Natural killer cell (primary cell): ENCODE measurements around the gene CNGA1. TPM values are rescaled to one million over a fixed set of nuclear protein-coding genes. Genes with fewer than 3 reads are reported as not detected.
"Not testable (repeated sequence)": the region's sequence is repeated elsewhere in the genome, so short reads cannot be mapped to it uniquely, and the experiment has no call there.

Experiments
- ATAC-seq, 3 donors: fragments of 150-1000 bp in 2 of 3; fragments of 200-7000 bp in 1 of 3; cut with Tn5 transposase; 1 replicate in 1 of 3; 2 replicates in 2 of 3; pipeline ENCODE4 v1.10.0; 2021; ENCODE audit warnings: mild to moderate bottlenecking in 2 of 3, moderate library complexity in 2 of 3
- DNase-seq, 2 donors: peaks; one replicate each; pipeline versions ENCODE4 v3.0.0 to v3.0.0-alpha.2; 2013 to 2021; ENCODE audit warnings: mixed read lengths in 1 of 2
- H3K27ac ChIP-seq: one replicate; pipeline ENCODE4 v1.5.1; 2013; ENCODE audit warnings: mild to moderate bottlenecking, low read length
- H3K27me3 ChIP-seq: one replicate; pipeline ENCODE4 v1.6.1; 2013; ENCODE audit warnings: low read length; ENCODE audit not compliant: control insufficient read depth, insufficient read depth
- H3K36me3 ChIP-seq: one replicate; pipeline ENCODE4 v1.6.1; 2013; ENCODE audit warnings: low read length; ENCODE audit not compliant: control insufficient read depth, insufficient read depth
- H3K4me1 ChIP-seq: one replicate; pipeline ENCODE4 v1.6.1; 2013; ENCODE audit warnings: low read length; ENCODE audit not compliant: control insufficient read depth, insufficient read depth
- H3K4me3 ChIP-seq: one replicate; pipeline ENCODE4 v1.5.1; 2013; ENCODE audit warnings: low read length
- H3K9me3 ChIP-seq: one replicate; pipeline ENCODE4 v1.6.1; 2013; ENCODE audit warnings: low read length; ENCODE audit not compliant: control insufficient read depth, insufficient read depth
- H3K27ac Mint-ChIP-seq, 2 donors: one replicate each; pipeline ENCODE4 v1.8.0; 2022; ENCODE audit warnings: mild to moderate bottlenecking in 2 of 2, mixed read lengths in 2 of 2, moderate library complexity in 1 of 2
- H3K27me3 Mint-ChIP-seq, 2 donors: one replicate each; pipeline ENCODE4 v1.8.0; 2022; ENCODE audit warnings: low read depth in 2 of 2, mixed read lengths in 2 of 2
- H3K36me3 Mint-ChIP-seq: one replicate; pipeline ENCODE4 v1.8.0; 2022; ENCODE audit warnings: mixed read lengths
- H3K4me1 Mint-ChIP-seq, 2 donors: one replicate each; pipeline ENCODE4 v1.8.0; 2022; ENCODE audit warnings: mixed read lengths in 2 of 2
- H3K4me3 Mint-ChIP-seq: one replicate; pipeline ENCODE4 v1.8.0; 2022; ENCODE audit warnings: mild to moderate bottlenecking, moderate library complexity, mixed read lengths
- H3K9me3 Mint-ChIP-seq, 2 donors: one replicate each; pipeline ENCODE4 v1.8.0; 2022; ENCODE audit warnings: mixed read lengths in 2 of 2
- WGBS: methylation state at CpG from one replicate; pipeline ENCODE4 v1.1.7; 2013; ENCODE audit warnings: missing lambda C conversion rate; ENCODE audit not compliant: insufficient coverage; 5-methylcytosine and 5-hydroxymethylcytosine counted together
- intact Hi-C: fragments of 100-400 bp; cut with micrococcal nuclease; formaldehyde crosslinking; loops from one replicate; pipeline ENCODE4 v1.14.2; 2022
- total RNA-seq, 4 donors: library from RNA; stranded (reverse); fragments of 120-200 nt in 1 of 4; gene quantifications; one replicate each; pipeline versions ENCODE4 v1.2.3 to v1.2.4, GENCODE V29; 2013 to 2022
- TF ChIP-seq, protein P1 (sequence below): fragments of 200-600 bp; IDR thresholded peaks from one replicate; pipeline ENCODE4 v1.8.0; 2022; ENCODE audit warnings: antibody characterized with exemption

CNGA1 gene
- total RNA-seq, 3 donors from 2014 or later (not counting 1 experiment from before 2014, with no cell fraction given), result not detected

DNA sequence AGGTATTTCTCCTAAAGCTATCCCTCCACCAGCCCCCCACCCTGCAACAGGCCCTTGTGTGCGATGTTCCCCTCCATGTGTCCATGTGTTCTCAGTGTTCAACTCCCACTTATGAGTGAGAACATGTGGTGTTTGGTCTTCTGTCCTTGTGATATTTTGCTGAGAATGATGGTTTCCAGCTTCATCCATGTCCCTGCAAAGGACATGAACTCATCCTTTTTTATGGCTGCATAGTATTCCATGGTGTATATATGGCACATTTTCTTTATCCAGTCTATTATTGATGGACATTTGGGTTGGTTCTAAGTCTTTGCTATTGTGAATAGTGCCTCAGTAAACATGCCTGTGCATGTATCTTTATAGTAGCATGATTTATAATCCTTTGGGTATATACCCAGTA is 99.3 kb downstream of the CNGA1 start:
- H3K4me3 Mint-ChIP-seq, DNase-seq, H3K4me1 ChIP-seq, H3K27me3 ChIP-seq, H3K36me3 Mint-ChIP-seq, H3K36me3 ChIP-seq, H3K9me3 ChIP-seq, H3K27ac Mint-ChIP-seq, H3K4me3 ChIP-seq, H3K9me3 Mint-ChIP-seq, ATAC-seq, H3K27ac ChIP-seq: not testable (repeated sequence)
- WGBS, result no CpG with 5 or more reads among the region's 1 CpG
- Mint-ChIP-seq H3K4me1 (peaks cover 22 to 23% of the 10 kb centered on the region in 2 donors), H3K27me3 (peaks cover 15 to 19% of the 10 kb centered on the region in 2 donors)
- intact Hi-C loops, result loop anchor here (10.0 kb wide), 1 partner anchor 218 kb away; the partner anchor contains the start of gene TXK

- WGBS, result 10% methylated on average over 3 of the region's 3 CpGs
- peaks cover 8 to 10% of the 10 kb centered on the region in 2 donors for H3K27me3 Mint-ChIP-seq
- H3K36me3 Mint-ChIP-seq, result no peaks in the 10 kb centered on the region
- H3K27ac Mint-ChIP-seq, result no peak overlapping the region
- H3K4me1 Mint-ChIP-seq, result peaks cover 23 to 26% of the 10 kb centered on the region in 2 donors
- no peaks in the 10 kb centered on the region for H3K9me3 Mint-ChIP-seq
- intact Hi-C loops, result loop anchor here (2.0 to 10.0 kb wide), 2 partner anchors 219 to 427 kb away; partner anchors contain the start of gene TXK
- TF ChIP-seq, protein P1, sequence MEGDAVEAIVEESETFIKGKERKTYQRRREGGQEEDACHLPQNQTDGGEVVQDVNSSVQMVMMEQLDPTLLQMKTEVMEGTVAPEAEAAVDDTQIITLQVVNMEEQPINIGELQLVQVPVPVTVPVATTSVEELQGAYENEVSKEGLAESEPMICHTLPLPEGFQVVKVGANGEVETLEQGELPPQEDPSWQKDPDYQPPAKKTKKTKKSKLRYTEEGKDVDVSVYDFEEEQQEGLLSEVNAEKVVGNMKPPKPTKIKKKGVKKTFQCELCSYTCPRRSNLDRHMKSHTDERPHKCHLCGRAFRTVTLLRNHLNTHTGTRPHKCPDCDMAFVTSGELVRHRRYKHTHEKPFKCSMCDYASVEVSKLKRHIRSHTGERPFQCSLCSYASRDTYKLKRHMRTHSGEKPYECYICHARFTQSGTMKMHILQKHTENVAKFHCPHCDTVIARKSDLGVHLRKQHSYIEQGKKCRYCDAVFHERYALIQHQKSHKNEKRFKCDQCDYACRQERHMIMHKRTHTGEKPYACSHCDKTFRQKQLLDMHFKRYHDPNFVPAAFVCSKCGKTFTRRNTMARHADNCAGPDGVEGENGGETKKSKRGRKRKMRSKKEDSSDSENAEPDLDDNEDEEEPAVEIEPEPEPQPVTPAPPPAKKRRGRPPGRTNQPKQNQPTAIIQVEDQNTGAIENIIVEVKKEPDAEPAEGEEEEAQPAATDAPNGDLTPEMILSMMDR, result no peak
- Histone ChIP-seq H3K9me3 (no peaks in the 10 kb centered on the region), H3K4me1 (peaks cover 7% of the 10 kb centered on the region), H3K27me3 (no peaks in the 10 kb centered on the region), H3K27ac (no peak overlapping the region), H3K36me3 (no peaks in the 10 kb centered on the region), H3K4me3 (no peak overlapping the region)
- H3K4me3 Mint-ChIP-seq, result peak overlapping the region; percentile 97
- DNase-seq (no peak), ATAC-seq (no peak)
Measured at GRCh38 chr4:47915378-47915777, 101.1 kb downstream of the CNGA1 start.

DNA sequence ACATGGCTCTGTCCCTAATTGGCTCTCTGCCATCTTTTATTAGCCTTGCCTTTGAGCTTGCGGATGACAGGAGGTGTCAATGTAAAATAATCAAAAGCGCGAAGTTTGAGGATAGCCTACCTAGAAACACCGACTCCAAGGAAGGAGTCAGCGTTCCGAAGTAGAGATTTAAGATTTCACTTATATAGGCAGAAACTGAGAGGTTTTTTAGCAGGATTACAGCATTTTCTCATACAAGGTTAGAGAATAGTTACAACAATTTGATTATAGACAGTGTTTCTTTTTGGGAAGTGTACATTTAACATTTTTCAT is 101.6 kb downstream of the CNGA1 start:
- H3K4me3 ChIP-seq, result peak overlapping the region; percentile 85
- intact Hi-C loops, result loop anchor here (2.0 to 10.0 kb wide), 2 partner anchors 220 to 428 kb away; partner anchors contain the start of gene TXK
- no peaks in the 10 kb centered on the region for H3K9me3 Mint-ChIP-seq
- 0% methylated on average over 6 of the region's 6 CpGs for WGBS
- H3K4me1 ChIP-seq, result peaks cover 7% of the 10 kb centered on the region
- ATAC-seq (no peak), DNase-seq (no peak)
- H3K9me3 ChIP-seq, result no peaks in the 10 kb centered on the region
- H3K4me3 Mint-ChIP-seq, result peak overlapping the region; percentile 97
- no peak overlapping the region for H3K27ac ChIP-seq
- H3K36me3 ChIP-seq, result peaks cover 1% of the 10 kb centered on the region
- TF ChIP-seq, protein P1, result no peak
- H3K27ac Mint-ChIP-seq, result peak overlapping the region; percentile 10 to 88
- H3K4me1 Mint-ChIP-seq, result peaks cover 23 to 26% of the 10 kb centered on the region in 2 donors
- peaks cover 4 to 5% of the 10 kb centered on the region in 2 donors for H3K27me3 Mint-ChIP-seq
- no peaks in the 10 kb centered on the region for H3K27me3 ChIP-seq
- no peaks in the 10 kb centered on the region for H3K36me3 Mint-ChIP-seq

- TF ChIP-seq, protein P1, result no peak
Measured at GRCh38 chr4:47914220-47914925, 102.1 kb downstream of the CNGA1 start, which contains the start of gene NFXL1. NFXL1 (minus strand) TSS chr4:47914583; CDS start chr4:47914203, 380 bp downstream.

More at GRCh38 chr4:47914220-47914925, 102.1 kb downstream of the CNGA1 start, which contains the start of gene NFXL1:
- Histone ChIP-seq H3K27me3 (no peaks in the 10 kb centered on the region), H3K9me3 (no peaks in the 10 kb centered on the region), H3K36me3 (peaks cover 2% of the 10 kb centered on the region), H3K4me1 (peaks cover 7% of the 10 kb centered on the region), H3K4me3 (peak within 1 kb of the TSS; percentile 85), H3K27ac (peak within 1 kb of the TSS; percentile 65)
- Mint-ChIP-seq H3K4me1 (peaks cover 23 to 26% of the 10 kb centered on the region in 2 donors), H3K4me3 (peak within 1 kb of the TSS; percentile 97), H3K9me3 (no peaks in the 10 kb centered on the region), H3K27ac (peak within 1 kb of the TSS; percentile 74 to 88), H3K36me3 (no peaks in the 10 kb centered on the region), H3K27me3 (peaks cover 0 to 3% of the 10 kb centered on the region in 2 donors)
- peak; percentile 88 to 97 for DNase-seq
- 0% methylated on average over 54 of the region's 55 CpGs for WGBS
- intact Hi-C loops, result loop anchor here (2.0 to 10.0 kb wide), 2 partner anchors 220 to 428 kb away; partner anchors contain the start of gene TXK
- ATAC-seq, result peak; percentile 96 to 99 (median 97)
